ENCODE results near the gene SIGLEC14. TPM values are rescaled to one million over a fixed set of nuclear protein-coding genes. Genes with fewer than 3 reads are reported as not detected.

SIGLEC14 gene
- polyA plus RNA-seq, 1 donor from 2014 or later: not detected

GRCh38 chr19:51647318-51647717, 693 bp upstream of the SIGLEC14 start:
- no peak overlapping the region for H3K4me2 ChIP-seq (ENCODE audit: low read length)

GRCh38 chr19:51644636-51645271, 1.9 kb downstream of the SIGLEC14 start:
- Histone ChIP-seq H3K27me3 (ENCODE audit: insufficient read depth, low read depth, low read length) (no peaks in the 10 kb centered on the region), H3K79me2 (replicated peaks; ENCODE audit: insufficient read depth, low read length) (no peaks in the 10 kb centered on the region), H3K27ac (ENCODE audit: low read length) (no peak overlapping the region), H3F3A (ENCODE audit: insufficient read depth, low read length, poor library complexity, severe bottlenecking) (no peaks in the 10 kb centered on the region), H3K9ac (ENCODE audit: low read length) (no peak overlapping the region), H3K4me2 (ENCODE audit: low read length) (no peak overlapping the region), H3K9me3 (ENCODE audit: low read length) (no peaks in the 10 kb centered on the region), H3K4me3 (ENCODE audit: low read length) (no peak overlapping the region), H3K9me2 (ENCODE audit: insufficient read depth, low read length) (no peaks in the 10 kb centered on the region), H3K36me3 (ENCODE audit: insufficient read depth, low read length) (no peaks in the 10 kb centered on the region), H4K20me1 (ENCODE audit: insufficient read depth) (no peaks in the 10 kb centered on the region), H2AFZ (ENCODE audit: low read depth, low read length) (no peak overlapping the region)
- TF ChIP-seq CTCF (IDR thresholded peaks at IDR 0.05; ENCODE audit: poor library complexity, severe bottlenecking) (no peak), MXI1 (conservative IDR thresholded peaks at IDR 0.05; ENCODE audit: poor library complexity, severe bottlenecking) (no peak), EP300 (conservative IDR thresholded peaks at IDR 0.05; ENCODE audit: poor library complexity, severe bottlenecking) (no peak), EZH2 (IDR thresholded peaks at IDR 0.05; ENCODE audit: borderline replicate concordance, insufficient read depth, low read length, poor library complexity, severe bottlenecking) (no peak), SMC3 (conservative IDR thresholded peaks at IDR 0.05; ENCODE audit: poor library complexity) (no peak)

More at GRCh38 chr19:51647318-51647717, 693 bp upstream of the SIGLEC14 start:
- H3K36me3 ChIP-seq (ENCODE audit: insufficient read depth, low read length): no peaks in the 10 kb centered on the region
- TF ChIP-seq RAD21 (conservative IDR thresholded peaks at IDR 0.05) (no peak), REST (IDR thresholded peaks at IDR 0.05; ENCODE audit: borderline replicate concordance) (no peak), MXI1 (conservative IDR thresholded peaks at IDR 0.05; ENCODE audit: poor library complexity, severe bottlenecking) (no peak), TAF1 (IDR thresholded peaks at IDR 0.05; ENCODE audit: low read depth) (no peak), EP300 (conservative IDR thresholded peaks at IDR 0.05; ENCODE audit: poor library complexity, severe bottlenecking) (no peak), EZH2 (IDR thresholded peaks at IDR 0.05; ENCODE audit: borderline replicate concordance, insufficient read depth, low read length, poor library complexity, severe bottlenecking) (no peak), CTCF (IDR thresholded peaks at IDR 0.05; ENCODE audit: poor library complexity, severe bottlenecking) (no peak), SMC3 (conservative IDR thresholded peaks at IDR 0.05; ENCODE audit: poor library complexity) (no peak), POLR2AphosphoS5 (IDR thresholded peaks at IDR 0.05) (no peak)
- no peaks in the 10 kb centered on the region for H3K9me2 ChIP-seq (ENCODE audit: insufficient read depth, low read length)
- H3K9me3 ChIP-seq (ENCODE audit: low read length): no peaks in the 10 kb centered on the region
- H3K9ac ChIP-seq (ENCODE audit: low read length): no peak overlapping the region
- H3K4me3 ChIP-seq (ENCODE audit: low read length): no peak overlapping the region
- H3K79me2 ChIP-seq (replicated peaks; ENCODE audit: insufficient read depth, low read length): no peaks in the 10 kb centered on the region
- no peaks in the 10 kb centered on the region for H4K20me1 ChIP-seq (ENCODE audit: insufficient read depth)
- H3K27me3 ChIP-seq (ENCODE audit: insufficient read depth, low read depth, low read length): no peaks in the 10 kb centered on the region
- H3K27ac ChIP-seq (ENCODE audit: low read length): no peak overlapping the region
- H3F3A ChIP-seq (ENCODE audit: insufficient read depth, low read length, poor library complexity, severe bottlenecking): no peaks in the 10 kb centered on the region
- no peak overlapping the region for H2AFZ ChIP-seq (ENCODE audit: low read depth, low read length)
